ENCODE results near the gene VWA2.

The VWA2 gene

GRCh38 chr10:114276671-114277070, 37.6 kb downstream of the VWA2 start:
- DNase-seq (ENCODE audit: low read depth), result no peak

- DNase-seq (ENCODE audit: low read depth), result no peak
Observed at GRCh38 chr10:114278140-114278883, 39.3 kb downstream of the VWA2 start.

GRCh38 chr10:114278884-114279191, 39.8 kb downstream of the VWA2 start:
- DNase-seq (ENCODE audit: low read depth), result no peak

GRCh38 chr10:114279289-114279688, 40.2 kb downstream of the VWA2 start:
- DNase-seq (ENCODE audit: low read depth), result no peak

GRCh38 chr10:114279901-114280644, 41.0 kb downstream of the VWA2 start:
- no peak for DNase-seq (ENCODE audit: low read depth)

GRCh38 chr10:114281006-114281405, 42.0 kb downstream of the VWA2 start:
- DNase-seq (ENCODE audit: low read depth), result no peak

GRCh38 chr10:114281461-114281860, 42.4 kb downstream of the VWA2 start:
- no peak for DNase-seq (ENCODE audit: low read depth)

GRCh38 chr10:114282526-114282925, 43.5 kb downstream of the VWA2 start:
- no peak for DNase-seq (ENCODE audit: low read depth)

GRCh38 chr10:114283091-114283490, 44.0 kb downstream of the VWA2 start:
- no peak for DNase-seq (ENCODE audit: low read depth)

GRCh38 chr10:114283535-114284234, 44.6 kb downstream of the VWA2 start:
- no peak for DNase-seq (ENCODE audit: low read depth)

- DNase-seq (ENCODE audit: low read depth), result no peak
Observed at GRCh38 chr10:114284346-114285071, 45.5 kb downstream of the VWA2 start.

- no peak for DNase-seq (ENCODE audit: low read depth)
Observed at GRCh38 chr10:114285961-114286441, 46.9 kb downstream of the VWA2 start.

- DNase-seq (ENCODE audit: low read depth), result no peak
Observed at GRCh38 chr10:114286921-114287320, 47.9 kb downstream of the VWA2 start.

- DNase-seq (ENCODE audit: low read depth), result no peak
Observed at GRCh38 chr10:114288424-114289095, 49.5 kb downstream of the VWA2 start.

- no peak for DNase-seq (ENCODE audit: low read depth)
Observed at GRCh38 chr10:114289096-114289436, 50.0 kb downstream of the VWA2 start.

GRCh38 chr10:114290038-114290437, 51.0 kb downstream of the VWA2 start:
- no peak for DNase-seq (ENCODE audit: low read depth)

GRCh38 chr10:114291076-114291475, 52.0 kb downstream of the VWA2 start:
- DNase-seq (ENCODE audit: low read depth), result no peak

GRCh38 chr10:114291516-114291915, 52.5 kb downstream of the VWA2 start:
- no peak for DNase-seq (ENCODE audit: low read depth)

- no peak for DNase-seq (ENCODE audit: low read depth)
Observed at GRCh38 chr10:114293075-114293474, 54.0 kb downstream of the VWA2 start.

GRCh38 chr10:114294549-114294948, 55.5 kb downstream of the VWA2 start:
- DNase-seq (ENCODE audit: low read depth), result no peak

GRCh38 chr10:114295393-114295792, 56.3 kb downstream of the VWA2 start:
- DNase-seq (ENCODE audit: low read depth), result no peak

Data from HS-27A (cell line).